TTC549 (cell line): ENCODE results near the gene OR2A12.
"Not testable (repeated sequence)": the region's sequence is repeated elsewhere in the genome, so short reads cannot be mapped to it uniquely, and the experiment has no call there.

Experiments
- FAIRE-seq: peaks from 2 replicates; lab custom pipeline; 2012; peaks lifted over from hg19 to GRCh38; lab: Jason Lieb, UNC

The OR2A12 gene

DNA sequence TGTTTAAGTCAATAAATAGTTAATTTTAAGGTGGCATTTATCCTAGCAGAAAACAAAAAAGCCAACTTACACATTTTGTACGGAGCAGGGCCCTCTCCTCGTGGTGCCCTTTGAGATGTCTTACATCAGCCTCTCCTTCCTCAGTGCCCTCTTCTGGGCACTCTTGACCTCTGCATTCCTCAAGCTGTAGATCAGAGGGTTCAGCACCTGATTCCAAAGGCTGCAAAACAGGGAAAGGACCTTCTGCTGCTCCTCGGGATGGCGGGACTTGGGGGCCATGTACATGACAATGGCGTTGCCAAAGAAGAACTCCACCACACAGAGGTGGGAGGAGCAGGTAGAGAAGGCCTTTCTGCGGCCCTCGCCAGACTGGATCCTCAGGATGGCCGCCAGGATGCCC lies 32.3 kb downstream of the OR2A12 start:
- no peak for FAIRE-seq

DNA sequence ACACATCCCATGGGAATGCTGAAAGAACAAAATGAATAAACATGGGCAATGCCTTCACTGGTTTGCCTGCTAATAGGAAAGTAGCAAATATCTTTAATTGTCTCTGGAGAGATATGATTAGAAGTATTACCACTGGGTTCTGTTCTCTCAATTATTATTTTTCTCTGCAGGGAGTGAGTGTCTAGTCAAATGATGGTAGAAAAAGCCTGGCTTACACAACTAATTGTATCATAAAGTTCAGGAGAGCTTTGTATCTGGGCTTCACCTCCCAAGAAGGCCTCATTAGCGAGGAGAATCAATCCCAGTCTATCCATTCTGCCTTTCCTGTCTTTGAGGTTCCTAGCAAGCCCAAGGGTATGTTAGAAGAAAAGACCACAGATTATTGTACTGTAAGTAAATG lies 36.8 kb downstream of the OR2A12 start, which contains the start of gene OR2A14:
OR2A14 (plus strand) TSS at position 301 of the 400 bp plus-strand sequence. CDS start 5,937 bp downstream, outside the sequence.
- no peak for FAIRE-seq

- FAIRE-seq, result no peak
Measured at GRCh38 chr7:144127714-144128334, 41.7 kb downstream of the OR2A12 start.

DNA sequence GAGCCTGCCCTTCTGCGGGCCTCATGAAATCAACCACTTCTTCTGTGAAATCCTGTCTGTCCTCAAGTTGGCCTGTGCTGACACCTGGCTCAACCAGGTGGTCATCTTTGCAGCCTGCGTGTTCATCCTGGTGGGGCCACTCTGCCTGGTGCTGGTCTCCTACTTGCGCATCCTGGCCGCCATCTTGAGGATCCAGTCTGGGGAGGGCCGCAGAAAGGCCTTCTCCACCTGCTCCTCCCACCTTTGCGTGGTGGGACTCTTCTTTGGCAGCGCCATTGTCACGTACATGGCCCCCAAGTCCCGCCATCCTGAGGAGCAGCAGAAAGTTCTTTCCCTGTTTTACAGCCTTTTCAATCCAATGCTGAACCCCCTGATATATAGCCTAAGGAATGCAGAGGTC lies 43.5 kb downstream of the OR2A12 start:
- not testable (repeated sequence) for FAIRE-seq

DNA sequence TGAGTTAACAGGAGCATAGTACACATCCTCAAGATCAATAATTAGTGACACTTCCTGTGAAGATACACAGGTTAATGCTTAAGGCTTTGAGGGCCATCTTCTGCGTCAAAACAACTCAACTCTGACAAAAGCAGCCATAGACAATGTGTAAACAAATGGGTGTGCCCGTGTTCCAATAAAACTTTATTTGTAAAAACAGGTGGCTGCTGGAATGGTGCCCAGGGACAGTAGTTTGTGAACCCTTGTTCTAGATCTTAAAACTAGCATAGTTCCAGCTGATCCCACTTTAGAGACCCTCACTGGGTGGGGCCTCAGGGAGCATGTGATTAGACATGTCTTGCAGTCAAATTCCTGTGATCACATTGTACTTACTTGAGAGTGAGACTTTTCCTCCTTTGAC lies 44.7 kb downstream of the OR2A12 start:
- FAIRE-seq, result no peak

- no peak for FAIRE-seq
Measured at GRCh38 chr7:144132262-144132661, 46.2 kb downstream of the OR2A12 start.

GRCh38 chr7:144133307-144133706 lies 47.2 kb downstream of the OR2A12 start:
- FAIRE-seq, result no peak

DNA sequence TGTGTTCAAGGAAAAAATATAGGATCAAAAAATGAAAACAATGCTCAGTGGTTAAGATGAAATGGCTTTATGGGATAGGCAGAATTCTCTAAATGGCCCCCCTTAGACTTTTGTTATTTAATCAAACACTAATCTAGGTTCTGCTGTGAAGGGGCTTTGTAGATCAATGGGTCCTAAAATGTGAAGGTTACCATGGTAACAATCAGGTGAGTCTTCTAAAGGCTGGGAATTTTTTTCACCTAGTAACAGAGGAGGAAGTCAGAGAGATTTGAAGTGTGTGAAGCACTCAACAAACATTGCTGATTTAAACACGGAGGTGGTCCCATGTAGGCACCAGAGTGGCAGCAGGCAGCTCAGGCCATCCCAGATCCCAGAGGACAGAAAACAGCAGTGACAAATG lies 48.0 kb downstream of the OR2A12 start:
- FAIRE-seq, result no peak

GRCh38 chr7:144137501-144137900 lies 51.4 kb downstream of the OR2A12 start:
- FAIRE-seq, result no peak

GRCh38 chr7:144142187-144142586 lies 56.1 kb downstream of the OR2A12 start:
- no peak for FAIRE-seq

- no peak for FAIRE-seq
Measured at GRCh38 chr7:144144426-144144825, 58.3 kb downstream of the OR2A12 start.

GRCh38 chr7:144148224-144148827 lies 62.2 kb downstream of the OR2A12 start:
- no peak for FAIRE-seq
